HepG2 (cell line): ENCODE results near the gene PLEKHA3.

Experiments
- CREB1 ChIP-seq, 2 experiments: fragments of 450-650 bp in 1 of 2; IDR thresholded peaks; 2 replicates each; pipeline ENCODE4 v1.6.1; 2016 to 2017; ENCODE audit warnings: control low read depth in 1 of 2, mild to moderate bottlenecking in 1 of 2, missing compliant biosample characterization in 1 of 2, missing genetic modification characterization in 1 of 2
- CTCF ChIP-seq: sonication (generic); formaldehyde crosslinking; IDR thresholded peaks from 2 replicates; pipeline ENCODE4 v1.5.0; 2020; ENCODE audit warnings: mild to moderate bottlenecking, missing genetic modification reagents, moderate library complexity
- E2F1 ChIP-seq: sonication (generic); formaldehyde crosslinking; IDR thresholded peaks from 2 replicates; pipeline ENCODE4 v1.5.0; 2020; ENCODE audit warnings: missing genetic modification reagents
- PREB ChIP-seq: sonication (generic); formaldehyde crosslinking; IDR thresholded peaks from 2 replicates; pipeline ENCODE4 v1.4.0; 2020; ENCODE audit warnings: missing genetic modification reagents
- REST ChIP-seq, 2 experiments: IDR thresholded peaks; 2 replicates each; pipeline ENCODE4 v1.6.1; 2011 to 2012; ENCODE audit warnings: low read length in 2 of 2, borderline replicate concordance in 1 of 2, low read depth in 1 of 2, mild to moderate bottlenecking in 1 of 2, moderate library complexity in 1 of 2
- SP5 ChIP-seq: IDR thresholded peaks from 2 replicates; pipeline ENCODE4 v1.6.1; 2016; ENCODE audit warnings: low read depth, borderline replicate concordance
- SSRP1 ChIP-seq: IDR thresholded peaks from 2 replicates; pipeline ENCODE4 v1.6.1; 2016; ENCODE audit warnings: control low read depth
- THAP11 ChIP-seq: IDR thresholded peaks from 2 replicates; pipeline ENCODE4 v1.6.1; 2016; ENCODE audit warnings: missing biosample characterization, missing genetic modification reagents
- ZFX ChIP-seq: sonication (generic); formaldehyde crosslinking; IDR thresholded peaks from 2 replicates; pipeline ENCODE4 v1.4.0; 2020; ENCODE audit warnings: mild to moderate bottlenecking, low read depth, missing genetic modification reagents, moderate library complexity
- ZNF569 ChIP-seq: sonication (generic); formaldehyde crosslinking; IDR thresholded peaks from 2 replicates; pipeline ENCODE4 v1.5.0; 2020; ENCODE audit warnings: mild to moderate bottlenecking, missing genetic modification reagents, moderate library complexity, borderline replicate concordance
- ZNF777 ChIP-seq: sonication (generic); formaldehyde crosslinking; IDR thresholded peaks from 2 replicates; pipeline ENCODE4 v1.4.0; 2020; ENCODE audit warnings: missing genetic modification reagents

- no peak for TF ChIP-seq CTCF (CRISPR knock-in tag)
- TF ChIP-seq THAP11 (CRISPR knock-in tag): no peak
- TF ChIP-seq PREB: no peak
- no peak for TF ChIP-seq ZFX (CRISPR knock-in tag)
- no peak for TF ChIP-seq ZNF777 (CRISPR knock-in tag)
- no peak for TF ChIP-seq SSRP1 (CRISPR knock-in tag)
- TF ChIP-seq CREB1 (IDR thresholded peaks at IDR 0.05): no peak
- no peak for TF ChIP-seq CREB1 (CRISPR knock-in tag; IDR thresholded peaks at IDR 0.05)
- TF ChIP-seq E2F1: no peak
- TF ChIP-seq REST (IDR thresholded peaks at IDR 0.05; ENCODE audit: borderline replicate concordance in 1 of 2, low read depth in 1 of 2, low read length in 2 of 2): no peak
- TF ChIP-seq ZNF569: no peak
- no peak for TF ChIP-seq SP5 (CRISPR knock-in tag)
Observed at GRCh38 chr2:178455947-178456346, 24.3 kb upstream of the PLEKHA3 start.
